Choroid plexus epithelial cell (primary cell): ENCODE results near the gene REXO1.

ENCODE experiments used
- DNase-seq: peaks from one replicate; pipeline ENCODE4 v3.0.0-alpha.2; 2010; ENCODE audit warnings: low read depth
- H3K4me3 ChIP-seq: 2 replicates; pipeline ENCODE4 v1.5.1; 2011; ENCODE audit warnings: low read depth, mild to moderate bottlenecking, control low read depth, low read length, moderate library complexity
- TF ChIP-seq, protein P1 (sequence below): conservative IDR thresholded peaks from 2 replicates; pipeline ENCODE4 v1.5.1; 2011; ENCODE audit warnings: low read depth, mild to moderate bottlenecking, control low read depth, inconsistent platforms, low read length, moderate library complexity

Gene REXO1

DNA sequence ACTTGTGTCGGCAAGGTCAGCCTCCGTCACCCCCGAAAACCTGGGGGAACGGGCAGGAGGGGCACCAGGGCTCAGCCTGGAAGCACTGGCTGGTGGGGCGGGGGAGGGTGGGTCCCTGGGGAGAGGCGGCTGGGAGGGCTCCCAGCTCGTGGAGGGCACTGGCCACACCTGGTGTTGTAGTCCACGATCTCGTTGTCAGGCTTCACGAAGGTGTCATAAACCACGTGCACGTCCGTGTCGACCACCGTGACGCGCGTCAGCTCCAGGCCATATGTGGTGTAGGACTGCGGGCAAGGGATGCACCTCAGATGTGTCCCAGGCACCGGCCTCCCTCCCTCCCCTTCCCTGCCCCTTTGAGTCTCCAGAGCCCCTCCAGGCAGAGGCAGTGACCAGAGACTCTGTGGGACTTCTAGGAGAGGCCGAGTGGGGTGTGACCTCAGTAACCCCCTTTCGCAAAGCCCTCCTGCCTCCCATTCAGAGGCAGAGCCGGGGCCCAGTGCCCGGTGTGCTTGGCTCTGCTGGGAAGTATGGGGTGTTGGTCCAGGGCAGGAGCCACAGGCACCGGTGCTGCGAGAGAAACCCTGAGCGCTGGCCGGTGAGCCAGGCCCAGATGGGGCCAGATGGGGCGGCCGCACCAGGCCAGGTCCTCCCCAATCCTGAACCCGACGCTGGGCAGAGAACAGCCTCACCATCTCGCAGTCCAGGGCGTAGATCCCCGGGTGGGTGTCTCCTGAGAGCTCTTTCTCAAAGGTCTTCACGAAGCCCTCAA, 31.6 kb downstream of the REXO1 start:
- H3K4me3 ChIP-seq, result no peak overlapping the region
- TF ChIP-seq, protein P1, sequence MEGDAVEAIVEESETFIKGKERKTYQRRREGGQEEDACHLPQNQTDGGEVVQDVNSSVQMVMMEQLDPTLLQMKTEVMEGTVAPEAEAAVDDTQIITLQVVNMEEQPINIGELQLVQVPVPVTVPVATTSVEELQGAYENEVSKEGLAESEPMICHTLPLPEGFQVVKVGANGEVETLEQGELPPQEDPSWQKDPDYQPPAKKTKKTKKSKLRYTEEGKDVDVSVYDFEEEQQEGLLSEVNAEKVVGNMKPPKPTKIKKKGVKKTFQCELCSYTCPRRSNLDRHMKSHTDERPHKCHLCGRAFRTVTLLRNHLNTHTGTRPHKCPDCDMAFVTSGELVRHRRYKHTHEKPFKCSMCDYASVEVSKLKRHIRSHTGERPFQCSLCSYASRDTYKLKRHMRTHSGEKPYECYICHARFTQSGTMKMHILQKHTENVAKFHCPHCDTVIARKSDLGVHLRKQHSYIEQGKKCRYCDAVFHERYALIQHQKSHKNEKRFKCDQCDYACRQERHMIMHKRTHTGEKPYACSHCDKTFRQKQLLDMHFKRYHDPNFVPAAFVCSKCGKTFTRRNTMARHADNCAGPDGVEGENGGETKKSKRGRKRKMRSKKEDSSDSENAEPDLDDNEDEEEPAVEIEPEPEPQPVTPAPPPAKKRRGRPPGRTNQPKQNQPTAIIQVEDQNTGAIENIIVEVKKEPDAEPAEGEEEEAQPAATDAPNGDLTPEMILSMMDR, result no peak
- no peak for DNase-seq

DNA sequence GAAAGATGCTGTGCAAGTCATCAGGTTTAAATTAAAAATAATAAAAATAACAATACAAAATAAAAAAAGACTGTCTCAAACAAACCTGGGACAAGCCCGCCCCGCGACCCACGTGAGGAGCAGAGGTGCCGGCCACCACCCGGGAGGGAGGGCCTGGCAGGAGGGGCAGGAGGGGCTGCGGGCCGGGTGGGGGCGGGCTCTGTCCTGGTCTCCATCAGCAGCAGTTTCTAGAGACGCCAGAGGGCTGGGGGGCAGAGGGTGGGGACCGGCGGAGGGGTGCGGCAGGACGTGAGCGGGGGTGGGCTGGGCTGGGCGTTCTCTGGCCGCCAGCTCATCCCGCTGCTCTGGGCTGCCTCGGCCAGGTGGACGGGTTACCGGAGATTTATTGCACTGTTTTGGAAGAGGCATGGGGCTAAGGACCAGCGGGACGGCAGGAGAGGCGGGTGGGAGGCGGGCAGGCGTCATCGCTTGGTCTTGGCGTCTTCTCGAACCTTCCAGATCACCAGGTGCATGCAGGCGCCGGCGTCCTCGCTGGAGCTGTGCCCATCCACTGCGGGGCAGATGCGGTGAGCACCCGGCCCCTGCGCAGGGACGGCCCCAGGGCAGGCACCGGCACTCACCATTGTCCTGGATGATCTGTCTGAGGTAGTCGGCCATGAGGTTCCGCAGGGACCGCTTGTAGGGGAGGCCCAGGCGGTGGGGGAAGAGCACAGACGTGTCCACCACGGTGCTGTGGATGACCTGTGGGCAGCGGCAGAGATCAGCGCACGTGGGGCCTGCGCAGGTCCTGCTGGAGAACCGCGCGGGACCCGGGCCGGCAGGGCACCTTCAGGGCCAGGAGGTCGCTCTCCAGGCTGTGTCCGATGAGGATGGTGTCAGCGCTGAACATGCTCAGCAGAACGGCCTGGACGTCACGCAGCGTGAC, 32.4 kb downstream of the REXO1 start:
- no peak for DNase-seq
- TF ChIP-seq, protein P1, result no peak
- H3K4me3 ChIP-seq, result no peak overlapping the region

DNA sequence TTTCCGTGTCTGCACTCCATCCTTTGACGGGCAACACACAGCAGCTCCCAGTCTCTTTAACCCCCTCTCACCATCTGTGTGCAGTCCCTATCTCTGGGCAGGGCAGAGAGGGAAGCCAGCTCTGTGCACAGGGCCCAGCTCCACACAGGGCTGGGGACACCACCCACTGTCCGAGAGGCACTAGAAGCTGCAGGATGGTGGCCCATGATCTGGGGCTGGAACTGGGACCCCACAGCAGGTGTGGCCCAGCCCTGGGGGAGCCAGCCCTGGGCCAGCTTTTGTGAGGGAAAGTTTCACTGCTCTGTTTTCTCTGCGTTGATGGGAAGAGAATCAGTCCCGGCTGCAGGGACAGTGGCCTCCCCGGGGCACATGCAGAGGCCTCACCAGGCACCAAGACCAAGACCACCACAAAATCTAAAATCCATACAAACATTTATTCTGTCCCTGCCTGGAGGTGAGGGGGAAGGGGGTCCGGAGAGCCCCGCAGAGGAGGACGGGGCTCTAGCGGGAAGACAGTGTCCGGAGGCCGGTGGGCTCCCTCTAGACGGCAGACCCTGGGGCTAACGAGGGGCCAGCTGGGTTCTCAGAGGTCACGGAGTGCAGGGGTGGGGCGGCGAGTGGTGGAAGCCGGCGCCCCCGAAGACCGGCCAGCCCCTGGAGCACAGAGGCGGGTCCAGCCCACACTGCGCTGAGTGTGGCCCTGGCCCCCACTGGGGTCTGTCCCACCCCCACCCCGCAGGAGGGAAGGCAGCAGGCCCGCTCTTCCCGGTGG, 33.3 kb downstream of the REXO1 start:
- no peak for DNase-seq
- H3K4me3 ChIP-seq, result no peak overlapping the region
- TF ChIP-seq, protein P1, result no peak

DNA sequence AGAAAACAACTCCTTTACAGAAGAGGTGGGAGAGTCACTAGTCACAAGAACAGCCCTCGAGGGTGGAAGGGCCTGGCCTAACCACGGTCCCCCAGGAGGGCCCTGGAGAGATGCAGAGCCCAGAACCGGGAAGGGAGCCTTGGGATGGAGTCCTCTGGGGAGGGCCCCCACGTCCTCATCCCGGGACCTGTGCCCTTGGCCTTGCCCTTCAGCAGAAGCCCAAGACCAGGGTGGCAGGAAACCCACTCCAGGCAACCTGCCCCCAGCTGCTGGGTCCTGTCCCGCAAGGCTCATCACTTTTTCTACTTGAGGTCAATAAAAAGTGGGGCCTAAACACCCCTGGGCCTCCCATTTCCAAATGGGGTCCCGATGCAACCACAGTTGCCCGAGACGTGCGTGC, 33.9 kb downstream of the REXO1 start:
- TF ChIP-seq, protein P1, result no peak
- DNase-seq, result no peak
- no peak overlapping the region for H3K4me3 ChIP-seq

DNA sequence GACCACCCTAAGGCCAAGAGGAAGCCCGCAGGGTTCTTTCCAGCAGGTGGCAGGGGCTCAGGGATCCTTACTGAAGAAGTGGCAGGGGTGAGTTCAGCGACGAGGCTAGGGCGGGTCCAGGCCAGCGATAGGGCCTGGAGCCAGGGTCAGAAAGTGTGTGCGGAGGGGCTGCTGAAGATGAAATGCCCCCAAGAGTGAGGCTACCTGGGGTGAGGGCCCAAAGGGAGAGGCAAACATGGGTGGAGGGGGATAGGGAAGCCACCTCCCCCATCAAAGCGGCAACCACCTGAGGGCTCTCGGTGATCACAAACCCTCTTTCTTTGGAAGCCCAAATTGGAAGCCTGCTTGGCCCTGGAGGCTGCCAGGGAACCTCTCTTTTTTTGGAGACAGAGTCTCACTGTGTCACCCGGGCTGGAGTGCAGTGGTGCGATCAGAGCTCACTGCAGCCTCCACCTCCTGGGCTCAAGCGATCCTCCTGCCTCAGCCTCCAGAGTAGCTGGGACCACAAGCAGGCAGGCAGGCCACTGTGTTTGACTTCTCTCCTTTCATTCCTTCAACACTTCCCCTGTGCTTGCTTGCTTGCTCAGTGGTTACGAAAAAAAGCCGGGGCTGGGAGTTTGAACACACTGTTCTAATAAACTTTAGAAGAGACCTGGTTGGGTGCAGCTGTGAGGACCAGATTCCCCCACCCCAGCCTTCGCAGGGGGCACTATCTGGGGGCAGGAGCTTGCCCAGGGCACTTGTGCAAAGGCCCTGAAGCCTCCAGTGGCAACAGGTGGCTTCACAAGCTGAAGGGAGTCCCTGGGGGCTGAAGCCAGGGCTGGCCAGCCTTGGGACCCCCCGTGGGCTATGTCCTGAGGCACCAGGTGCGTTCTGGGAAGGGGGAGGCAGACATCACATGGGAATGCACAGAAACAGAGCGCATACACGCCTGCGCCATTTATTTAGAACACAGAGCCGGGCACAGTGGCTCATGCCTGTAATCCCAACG, 34.8 kb downstream of the REXO1 start:
- DNase-seq, result no peak
- TF ChIP-seq, protein P1, result no peak
- peak overlapping the region; percentile 64 for H3K4me3 ChIP-seq
